Amygdala (tissue), 56 donors: ENCODE results near the gene SLC38A9.
A peak's percentile ranks its signal among the peaks of the same experiment; 100 is the strongest.

Experiments
- DNase-seq, 56 donors: peaks; one replicate each; lab custom pipeline; 2025; lab: John Stamatoyannopoulos, UW

The SLC38A9 gene

GRCh38 chr5:55592388-55593114 lies 119.6 kb downstream of the SLC38A9 start:
- no peak for DNase-seq

GRCh38 chr5:55591686-55592085 lies 120.4 kb downstream of the SLC38A9 start:
- DNase-seq = no peak

- DNase-seq = no peak
Measured at GRCh38 chr5:55585206-55585610, 126.9 kb downstream of the SLC38A9 start.

- no peak for DNase-seq
Measured at GRCh38 chr5:55584398-55585205, 127.5 kb downstream of the SLC38A9 start.

- no peak for DNase-seq
Measured at GRCh38 chr5:55583578-55583977, 128.5 kb downstream of the SLC38A9 start.

GRCh38 chr5:55582256-55582655 lies 129.9 kb downstream of the SLC38A9 start:
- DNase-seq = no peak

- DNase-seq = no peak
Measured at GRCh38 chr5:55580042-55580441, 132.1 kb downstream of the SLC38A9 start.

- DNase-seq = no peak
Measured at GRCh38 chr5:55578771-55579170, 133.4 kb downstream of the SLC38A9 start.

GRCh38 chr5:55577353-55578060 lies 134.6 kb downstream of the SLC38A9 start:
- DNase-seq = peak in 24 of 56 donors; percentile 3 to 53 (median 18)

GRCh38 chr5:55576661-55577060 lies 135.5 kb downstream of the SLC38A9 start:
- DNase-seq = no peak
